ENCODE results near the gene ATP5PO.
"Not testable (repeated sequence)": the region's sequence is repeated elsewhere in the genome, so short reads cannot be mapped to it uniquely, and the experiment has no call there.

The ATP5PO gene

DNA sequence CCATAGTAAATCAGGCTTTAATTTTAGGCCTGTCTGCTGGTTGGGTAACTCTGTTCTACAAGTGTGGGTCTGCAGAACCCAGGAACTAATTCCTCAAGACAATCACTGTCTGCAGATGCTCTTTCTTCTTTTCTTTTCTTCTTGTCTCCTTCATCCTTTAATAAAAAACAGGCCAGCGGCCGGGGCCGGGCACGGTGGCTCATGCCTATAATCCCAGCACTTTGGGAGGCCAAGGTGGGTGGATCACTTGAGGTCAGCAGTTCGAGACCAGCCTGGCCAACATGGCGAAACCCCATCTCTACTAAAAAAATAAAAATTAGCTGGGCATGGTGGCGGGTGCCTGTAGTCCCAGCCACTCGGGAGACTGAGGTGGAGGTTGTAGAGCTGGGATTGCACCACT lies 52.4 kb downstream of the ATP5PO start:
- not testable (repeated sequence) for ATAC-seq (ENCODE audit: low read depth); H3K27me3 Mint-ChIP-seq; H3K4me3 Mint-ChIP-seq; H3K27ac Mint-ChIP-seq; H3K36me3 Mint-ChIP-seq; H3K9me3 Mint-ChIP-seq; H3K4me1 Mint-ChIP-seq; DNase-seq (ENCODE audit: low spot score in 2 of 2)

DNA sequence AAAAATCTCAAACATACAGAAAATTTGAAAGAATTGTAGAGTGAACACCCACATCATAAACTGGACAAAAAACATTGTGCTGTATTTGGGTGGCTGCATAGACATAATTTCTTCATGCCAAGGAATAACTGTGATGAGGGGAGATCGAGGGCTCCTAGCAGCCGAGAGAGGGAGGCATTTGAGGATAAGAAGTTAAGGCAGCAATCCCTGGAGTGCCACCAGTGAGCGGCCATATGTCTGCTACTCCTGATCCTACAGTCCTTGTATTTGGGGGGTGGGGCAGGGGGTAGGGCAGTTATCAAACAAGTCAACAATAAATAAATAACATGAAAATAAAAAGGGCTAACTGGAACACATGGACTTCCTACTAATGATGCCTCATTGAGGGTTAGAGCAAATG lies 54.5 kb downstream of the ATP5PO start:
- Mint-ChIP-seq H3K36me3 (no peaks in the 10 kb centered on the region), H3K27ac (no peak overlapping the region), H3K27me3 (peaks cover 10% of the 10 kb centered on the region), H3K4me3 (no peak overlapping the region), H3K9me3 (no peaks in the 10 kb centered on the region), H3K4me1 (no peaks in the 10 kb centered on the region)
- ATAC-seq (ENCODE audit: low read depth) (no peak), DNase-seq (ENCODE audit: low spot score in 2 of 2) (no peak)

DNA sequence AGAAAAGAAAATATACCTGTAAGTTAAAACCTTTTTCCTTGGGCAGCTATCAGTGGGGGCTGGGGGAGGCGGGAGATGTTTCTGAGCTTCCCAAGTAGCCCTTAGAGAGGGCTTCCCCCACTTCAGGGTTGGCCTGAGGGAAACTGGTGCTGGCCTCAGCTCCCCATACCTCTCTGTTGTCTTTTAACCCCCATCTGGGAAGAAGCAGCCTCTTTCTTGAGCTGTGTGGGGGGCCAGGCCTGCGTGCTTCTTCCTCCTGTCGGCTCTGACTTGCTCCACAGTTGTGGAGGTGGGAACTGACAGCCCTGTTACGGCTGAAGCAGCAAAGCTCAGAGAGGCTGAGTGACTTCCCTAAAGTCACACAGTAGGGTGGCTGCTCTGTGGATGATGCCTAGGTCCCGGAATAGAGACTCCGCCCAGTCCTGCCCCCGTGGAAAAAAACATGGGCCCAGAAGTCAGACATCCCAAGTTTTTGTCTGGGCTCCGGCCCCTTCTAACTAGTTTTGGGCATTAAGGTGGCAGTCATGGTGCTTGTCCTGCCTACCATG lies 55.2 kb downstream of the ATP5PO start:
- no peaks in the 10 kb centered on the region for H3K36me3 Mint-ChIP-seq
- H3K4me3 Mint-ChIP-seq = no peak overlapping the region
- H3K27ac Mint-ChIP-seq = no peak overlapping the region

DNA sequence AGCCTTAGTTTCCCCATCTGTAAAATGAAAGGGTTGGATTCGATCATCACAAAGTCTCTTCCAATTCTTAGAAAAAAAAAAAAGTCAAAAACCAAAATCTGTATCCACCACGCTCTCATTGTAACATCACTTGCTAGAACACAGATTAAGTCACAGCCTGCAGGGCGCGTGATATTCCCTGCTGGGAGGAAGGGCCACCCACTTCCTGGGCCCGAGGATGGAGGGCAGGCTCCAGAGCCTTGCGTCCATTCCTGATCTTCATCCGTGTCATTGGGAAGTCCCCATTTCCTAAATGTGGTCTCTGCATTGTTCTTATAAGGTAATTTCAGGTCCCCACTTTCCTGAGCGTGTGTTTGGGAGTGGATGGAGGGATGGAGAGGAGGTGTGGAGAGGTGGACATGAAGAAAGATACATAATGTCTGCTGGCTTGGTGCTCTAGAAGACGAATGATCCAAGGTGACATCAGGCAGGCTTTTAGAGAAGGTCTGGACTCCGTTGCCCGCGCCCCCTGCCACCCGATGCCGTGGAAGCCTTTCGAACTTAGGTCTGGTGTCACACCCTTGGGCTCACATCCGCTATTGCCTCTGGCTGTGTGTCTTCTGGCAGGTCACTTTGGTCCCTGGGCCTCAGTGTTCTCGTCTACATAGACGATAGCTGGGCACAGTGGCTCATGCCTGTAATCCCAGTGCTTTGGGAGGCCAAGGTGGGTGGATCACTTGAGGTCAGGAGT lies 56.1 kb downstream of the ATP5PO start:
- H3K27ac Mint-ChIP-seq = no peak overlapping the region
- ATAC-seq (ENCODE audit: low read depth) = no peak
- H3K4me3 Mint-ChIP-seq = no peak overlapping the region
- no peaks in the 10 kb centered on the region for H3K4me1 Mint-ChIP-seq
- no peaks in the 10 kb centered on the region for H3K36me3 Mint-ChIP-seq
- H3K9me3 Mint-ChIP-seq = no peaks in the 10 kb centered on the region
- no peak for DNase-seq (ENCODE audit: low spot score in 2 of 2)
- peaks cover 3% of the 10 kb centered on the region for H3K27me3 Mint-ChIP-seq

More for the DNA sequence above, 55.2 kb downstream of the ATP5PO start:
- Mint-ChIP-seq H3K27me3 (peaks cover 5% of the 10 kb centered on the region), H3K4me1 (no peaks in the 10 kb centered on the region), H3K9me3 (no peaks in the 10 kb centered on the region)
- DNase-seq (ENCODE audit: low spot score in 2 of 2) (no peak), ATAC-seq (ENCODE audit: low read depth) (no peak)

DNA sequence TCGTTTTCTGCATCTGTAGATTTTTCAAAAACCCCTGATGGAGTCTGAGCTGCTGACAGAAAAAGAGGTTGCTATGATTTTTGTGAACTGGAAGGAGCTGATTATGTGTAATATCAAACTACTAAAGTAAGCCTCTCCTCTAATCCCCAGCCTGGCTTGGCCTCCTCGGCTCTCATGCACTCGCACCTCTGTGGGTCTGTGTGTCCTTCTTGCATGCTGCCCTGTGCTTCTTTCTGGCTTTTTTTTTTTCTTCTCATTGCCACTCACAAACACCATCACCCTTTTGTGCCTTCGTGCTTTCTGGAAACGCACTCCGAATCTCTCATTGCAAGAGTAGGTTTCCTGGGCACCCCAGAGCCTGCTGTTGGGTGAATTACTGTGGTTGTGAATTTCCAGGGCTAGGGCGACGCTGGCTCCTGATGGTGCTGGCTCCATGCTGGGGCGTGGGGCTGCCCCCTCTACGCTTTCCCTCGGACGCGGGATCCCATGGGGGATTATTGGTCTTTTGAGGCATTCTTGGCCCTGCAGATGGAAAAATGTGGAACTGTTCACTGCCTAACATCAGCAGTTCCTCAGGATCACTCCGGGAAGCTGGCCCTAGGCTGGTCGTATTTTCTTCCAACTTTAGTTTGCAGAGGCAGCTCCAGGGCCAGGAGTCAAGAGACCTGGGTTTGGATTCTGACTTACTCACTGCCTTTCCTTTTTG lies 56.8 kb downstream of the ATP5PO start:
- Mint-ChIP-seq H3K36me3 (no peaks in the 10 kb centered on the region), H3K4me3 (no peak overlapping the region), H3K9me3 (no peaks in the 10 kb centered on the region), H3K4me1 (no peaks in the 10 kb centered on the region), H3K27ac (no peak overlapping the region), H3K27me3 (peaks cover 3% of the 10 kb centered on the region)
- ATAC-seq (ENCODE audit: low read depth) (no peak), DNase-seq (ENCODE audit: low spot score in 2 of 2) (no peak)

GRCh38 chr21:33857846-33858666 lies 57.5 kb downstream of the ATP5PO start:
- Mint-ChIP-seq H3K4me3 (no peak overlapping the region), H3K27ac (no peak overlapping the region), H3K27me3 (peaks cover 5% of the 10 kb centered on the region), H3K36me3 (no peaks in the 10 kb centered on the region), H3K4me1 (no peaks in the 10 kb centered on the region), H3K9me3 (no peaks in the 10 kb centered on the region)
- ATAC-seq (ENCODE audit: low read depth) (no peak), DNase-seq (ENCODE audit: low spot score in 2 of 2) (no peak)

DNA sequence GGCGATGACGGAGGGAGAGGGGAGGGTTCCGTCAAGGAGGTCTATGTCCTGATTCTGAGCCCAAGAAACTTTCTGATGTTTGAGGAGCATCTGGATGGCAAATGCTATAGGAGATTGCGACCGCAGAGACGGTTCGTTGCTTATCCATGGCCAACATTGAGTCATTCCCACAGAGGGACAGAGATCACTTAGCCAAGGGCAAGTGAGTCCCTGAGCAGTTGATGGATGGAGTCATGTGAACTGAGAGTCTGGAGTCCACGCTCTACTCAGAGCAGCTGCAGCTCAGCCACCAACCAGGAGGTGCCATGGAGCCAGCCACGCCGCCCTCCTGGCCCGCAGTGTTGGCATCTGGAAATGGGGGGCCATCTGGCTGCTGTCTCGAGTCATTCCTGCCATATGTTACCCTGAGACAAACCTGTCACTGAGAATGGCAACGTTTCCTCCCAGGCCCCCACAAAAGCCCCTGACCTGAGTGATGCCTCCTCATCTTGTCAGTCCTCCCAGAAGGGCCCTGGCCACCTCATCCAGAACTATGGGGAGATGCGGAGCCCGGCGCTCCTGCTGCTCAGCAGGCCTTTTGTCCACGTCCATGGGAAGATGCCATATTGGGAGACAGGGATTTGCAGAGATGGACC lies 58.6 kb downstream of the ATP5PO start:
- Mint-ChIP-seq H3K4me1 (no peaks in the 10 kb centered on the region), H3K9me3 (no peaks in the 10 kb centered on the region), H3K27ac (no peak overlapping the region), H3K36me3 (no peaks in the 10 kb centered on the region), H3K4me3 (no peak overlapping the region), H3K27me3 (peaks cover 5% of the 10 kb centered on the region)
- ATAC-seq (ENCODE audit: low read depth) = no peak
- DNase-seq (ENCODE audit: low spot score in 2 of 2) = no peak

DNA sequence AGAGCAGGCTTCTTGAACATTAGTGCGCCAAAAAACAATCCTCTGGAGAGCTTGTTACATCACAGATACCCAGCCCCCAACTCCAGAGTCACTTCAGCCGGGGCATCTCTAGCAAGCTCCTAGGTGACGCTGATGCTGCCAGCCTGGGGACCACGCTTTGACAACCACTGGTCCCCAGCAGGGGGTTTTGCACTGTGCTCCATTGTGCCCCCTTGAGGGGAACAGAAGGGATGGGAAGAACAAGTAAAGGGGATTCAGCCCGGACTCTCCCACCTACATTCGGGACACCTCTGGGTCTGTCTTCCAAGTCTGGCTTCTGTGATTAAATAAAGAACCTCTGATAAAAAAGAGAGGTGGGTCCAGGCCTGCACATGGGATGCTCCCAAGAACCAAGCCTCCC lies 60.4 kb downstream of the ATP5PO start:
- H3K27ac Mint-ChIP-seq = no peak overlapping the region
- H3K4me1 Mint-ChIP-seq = no peaks in the 10 kb centered on the region
- no peak overlapping the region for H3K4me3 Mint-ChIP-seq
- no peak for ATAC-seq (ENCODE audit: low read depth)
- H3K36me3 Mint-ChIP-seq = no peaks in the 10 kb centered on the region
- peaks cover 5% of the 10 kb centered on the region for H3K27me3 Mint-ChIP-seq
- H3K9me3 Mint-ChIP-seq = no peaks in the 10 kb centered on the region
- DNase-seq (ENCODE audit: low spot score in 2 of 2) = no peak

DNA sequence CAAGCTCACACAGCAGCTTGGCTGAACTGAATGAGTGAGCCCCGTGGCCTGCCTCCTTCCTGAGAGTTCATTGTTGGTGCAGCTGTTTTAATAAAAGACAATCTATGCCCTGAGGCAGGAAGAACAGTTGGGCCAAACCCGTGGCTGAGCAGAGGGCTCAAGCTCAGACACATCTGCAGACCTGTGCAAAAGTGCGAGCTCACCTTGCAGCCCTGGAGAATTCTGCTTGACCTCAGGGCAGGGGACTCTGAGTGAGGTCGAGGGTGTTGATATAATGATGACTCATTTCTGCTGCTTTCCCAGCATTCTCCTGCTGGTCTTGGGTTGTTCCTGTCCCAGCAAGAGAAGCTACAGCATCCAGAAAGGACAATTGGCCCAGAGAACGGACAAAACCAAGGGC lies 61.0 kb downstream of the ATP5PO start:
- ATAC-seq (ENCODE audit: low read depth) (no peak), DNase-seq (ENCODE audit: low spot score in 2 of 2) (no peak)
- Mint-ChIP-seq H3K4me1 (no peaks in the 10 kb centered on the region), H3K27me3 (peaks cover 5% of the 10 kb centered on the region), H3K4me3 (no peak overlapping the region), H3K27ac (no peak overlapping the region), H3K9me3 (no peaks in the 10 kb centered on the region), H3K36me3 (no peaks in the 10 kb centered on the region)
